ENCODE data around the gene S1PR5. TPM values are rescaled to one million over a fixed set of nuclear protein-coding genes. Genes with fewer than 3 reads are reported as not detected.

The S1PR5 gene
- total and polyA plus RNA-seq, 2 of the 8 experiments (the other 6 are each of a cell fraction or from before 2014, with no cell fraction given), result 2.4 to 8.6 TPM

DNA sequence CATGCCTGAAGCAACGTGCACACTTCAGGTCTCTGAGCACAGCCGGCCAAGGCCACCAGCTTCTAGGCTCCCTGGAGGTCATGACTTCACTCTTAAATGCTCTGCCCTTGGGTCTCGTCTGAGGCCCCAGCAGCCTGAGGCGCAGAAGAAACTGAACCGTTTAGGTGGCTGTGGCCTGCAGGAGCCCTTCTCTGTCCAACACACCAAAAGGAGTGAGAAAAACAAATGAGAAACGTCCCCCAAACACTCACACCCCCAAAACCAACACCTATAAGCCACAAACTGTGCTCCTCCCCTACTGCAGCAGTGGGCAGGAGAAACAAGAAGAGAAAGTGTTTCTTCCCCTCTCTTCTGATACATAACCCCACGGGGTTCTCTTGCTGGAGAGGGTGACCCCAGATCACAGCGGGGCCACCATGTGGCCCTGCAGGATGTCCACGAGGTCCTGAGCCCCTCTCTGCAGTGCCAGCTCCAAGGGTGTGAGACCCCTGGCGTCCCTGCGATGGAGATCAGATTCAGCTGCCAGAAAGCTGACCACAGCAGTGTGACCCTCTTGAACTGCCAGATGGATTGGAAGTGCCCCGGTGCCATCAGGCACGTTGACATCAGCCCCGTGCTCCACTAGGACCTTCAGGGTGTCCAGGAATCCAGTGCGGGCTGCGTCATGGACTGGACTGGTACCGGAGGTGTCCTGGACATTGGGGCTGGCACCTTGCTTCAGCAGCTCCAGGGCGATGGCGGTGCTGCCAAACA is 49.6 kb upstream of the S1PR5 start (continued):
- TF ChIP-seq NANOG (IDR thresholded peaks at IDR 0.05; ENCODE audit: insufficient read depth, low read depth, low read length, poor library complexity, severe bottlenecking) (no peak), GABPA (IDR thresholded peaks at IDR 0.05; ENCODE audit: borderline replicate concordance, insufficient read depth, low read length) (no peak), JUN (IDR thresholded peaks at IDR 0.05; ENCODE audit: low read depth, low read length) (no peak), CHD1 (IDR thresholded peaks at IDR 0.05; ENCODE audit: low read depth, low read length) (no peak), MAFK (IDR thresholded peaks at IDR 0.05; ENCODE audit: low read depth, low read length) (no peak), RAD21 (IDR thresholded peaks at IDR 0.05 in 1 of 2, conservative IDR thresholded peaks at IDR 0.05 in 1 of 2; ENCODE audit: low read depth in 2 of 2, low read length in 2 of 2) (no peak), JUND (IDR thresholded peaks at IDR 0.05; ENCODE audit: low read length) (no peak)
- TF ChIP-seq, protein P1, sequence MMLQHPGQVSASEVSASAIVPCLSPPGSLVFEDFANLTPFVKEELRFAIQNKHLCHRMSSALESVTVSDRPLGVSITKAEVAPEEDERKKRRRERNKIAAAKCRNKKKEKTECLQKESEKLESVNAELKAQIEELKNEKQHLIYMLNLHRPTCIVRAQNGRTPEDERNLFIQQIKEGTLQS (IDR thresholded peaks at IDR 0.05; ENCODE audit: insufficient read depth, low read depth, low read length), result no peak

Data from H1 (cell line).